ENCODE results near the gene COL9A1.
"Not testable (repeated sequence)": the region's sequence is repeated elsewhere in the genome, so short reads cannot be mapped to it uniquely, and the experiment has no call there.

The COL9A1 gene

DNA sequence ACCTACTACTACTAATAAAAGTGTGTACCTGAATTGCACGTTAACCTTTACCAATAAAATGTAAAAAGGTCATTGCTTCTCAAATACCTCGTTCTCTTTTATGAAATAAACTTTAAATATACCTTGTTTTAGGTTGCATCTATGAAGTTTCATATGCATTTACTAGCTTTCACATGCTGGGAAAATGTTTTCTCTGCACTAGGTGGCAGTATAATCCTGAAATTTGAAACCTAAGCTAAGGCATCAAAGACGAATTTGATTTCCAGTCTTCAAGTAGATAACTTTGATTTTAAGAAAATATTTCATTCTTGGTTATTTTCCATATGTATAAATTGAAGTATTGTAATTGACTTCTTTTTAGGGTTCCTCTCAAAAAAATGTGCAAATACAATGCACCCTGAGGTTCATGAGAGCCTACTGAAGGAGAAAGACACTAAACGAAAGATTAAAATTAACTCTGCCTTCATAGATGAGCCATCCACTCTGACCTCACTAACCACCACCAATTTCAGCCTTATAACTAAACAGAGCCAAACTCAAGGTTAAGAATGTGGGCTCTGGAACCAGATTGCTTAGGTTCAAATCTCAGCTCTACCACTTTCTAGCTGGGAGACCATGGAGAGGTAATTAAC, 7.3 kb upstream of the COL9A1 start:
- H3K4me3 ChIP-seq (ENCODE audit: control insufficient read depth, low read depth, low read length) = no peak overlapping the region
- TF ChIP-seq, protein P1, sequence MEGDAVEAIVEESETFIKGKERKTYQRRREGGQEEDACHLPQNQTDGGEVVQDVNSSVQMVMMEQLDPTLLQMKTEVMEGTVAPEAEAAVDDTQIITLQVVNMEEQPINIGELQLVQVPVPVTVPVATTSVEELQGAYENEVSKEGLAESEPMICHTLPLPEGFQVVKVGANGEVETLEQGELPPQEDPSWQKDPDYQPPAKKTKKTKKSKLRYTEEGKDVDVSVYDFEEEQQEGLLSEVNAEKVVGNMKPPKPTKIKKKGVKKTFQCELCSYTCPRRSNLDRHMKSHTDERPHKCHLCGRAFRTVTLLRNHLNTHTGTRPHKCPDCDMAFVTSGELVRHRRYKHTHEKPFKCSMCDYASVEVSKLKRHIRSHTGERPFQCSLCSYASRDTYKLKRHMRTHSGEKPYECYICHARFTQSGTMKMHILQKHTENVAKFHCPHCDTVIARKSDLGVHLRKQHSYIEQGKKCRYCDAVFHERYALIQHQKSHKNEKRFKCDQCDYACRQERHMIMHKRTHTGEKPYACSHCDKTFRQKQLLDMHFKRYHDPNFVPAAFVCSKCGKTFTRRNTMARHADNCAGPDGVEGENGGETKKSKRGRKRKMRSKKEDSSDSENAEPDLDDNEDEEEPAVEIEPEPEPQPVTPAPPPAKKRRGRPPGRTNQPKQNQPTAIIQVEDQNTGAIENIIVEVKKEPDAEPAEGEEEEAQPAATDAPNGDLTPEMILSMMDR (conservative IDR thresholded peaks at IDR 0.05; ENCODE audit: control insufficient read depth, insufficient read depth, low read depth, low read length) = peak; percentile 65
- DNase-seq (ENCODE audit: low read depth) = peak; percentile 61

DNA sequence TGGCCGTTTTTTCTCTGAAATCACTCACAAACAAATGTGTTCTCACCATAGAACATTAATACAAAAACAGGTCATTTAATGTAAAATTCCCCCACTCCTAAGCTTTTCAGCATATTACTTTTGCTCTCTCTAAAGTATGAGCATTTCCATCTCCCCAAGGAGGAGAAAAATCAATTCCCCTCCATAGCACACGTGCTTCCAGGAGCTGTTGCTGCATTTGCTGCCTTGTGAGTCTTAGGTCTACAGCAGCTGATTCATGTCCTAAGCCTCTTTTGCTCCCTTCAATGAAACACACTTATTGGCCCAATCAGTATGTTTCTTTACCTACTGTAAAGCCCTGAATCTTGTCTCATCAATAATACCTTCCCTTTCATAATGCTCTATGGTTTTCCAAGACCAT, 6.4 kb upstream of the COL9A1 start:
- DNase-seq (ENCODE audit: low read depth) = no peak
- H3K4me3 ChIP-seq (ENCODE audit: control insufficient read depth, low read depth, low read length) = no peak overlapping the region
- TF ChIP-seq, protein P1 (conservative IDR thresholded peaks at IDR 0.05; ENCODE audit: control insufficient read depth, insufficient read depth, low read depth, low read length) = no peak

DNA sequence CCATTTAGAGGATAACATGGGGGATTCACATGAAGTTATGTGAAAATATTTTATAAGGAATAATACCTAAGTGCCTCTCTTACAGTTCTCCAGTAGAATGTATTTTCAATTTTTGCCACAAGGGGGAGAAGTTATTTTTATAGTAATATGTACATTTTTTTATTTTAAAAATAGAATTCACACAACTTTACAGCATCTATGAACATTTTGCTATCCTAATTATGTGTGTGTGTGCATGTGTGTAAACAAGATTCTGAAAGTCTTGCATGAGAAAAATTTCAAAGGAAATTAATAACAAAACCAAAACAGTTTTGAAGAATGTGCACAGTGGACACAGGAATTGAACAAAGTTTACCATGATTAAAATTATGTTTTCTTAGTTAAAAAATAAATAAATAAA, 5.3 kb upstream of the COL9A1 start:
- DNase-seq (ENCODE audit: low read depth); H3K4me3 ChIP-seq (ENCODE audit: control insufficient read depth, low read depth, low read length): not testable (repeated sequence)

DNA sequence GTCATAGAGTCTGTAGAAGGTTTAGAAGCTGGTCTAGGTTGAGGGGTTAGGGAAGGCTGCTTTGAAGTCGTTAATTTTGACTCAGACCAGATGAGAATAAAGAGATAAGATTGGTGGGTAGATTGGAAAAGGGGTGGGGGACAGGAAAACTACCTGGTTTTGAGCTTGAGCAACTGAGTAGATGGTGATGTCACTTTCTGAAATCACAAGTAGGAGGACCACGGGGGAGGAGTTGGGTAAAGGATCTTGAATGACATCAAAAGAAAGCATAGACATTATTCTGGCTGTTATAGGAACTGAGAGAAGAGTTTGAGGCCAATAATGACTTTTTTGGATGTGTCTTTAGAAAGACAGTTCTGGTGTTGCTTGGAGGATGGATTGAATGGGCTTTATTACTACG, 4.1 kb upstream of the COL9A1 start:
- no peak for DNase-seq (ENCODE audit: low read depth)
- H3K4me3 ChIP-seq (ENCODE audit: control insufficient read depth, low read depth, low read length) = no peak overlapping the region
- TF ChIP-seq, protein P1 (conservative IDR thresholded peaks at IDR 0.05; ENCODE audit: control insufficient read depth, insufficient read depth, low read depth, low read length) = no peak

DNA sequence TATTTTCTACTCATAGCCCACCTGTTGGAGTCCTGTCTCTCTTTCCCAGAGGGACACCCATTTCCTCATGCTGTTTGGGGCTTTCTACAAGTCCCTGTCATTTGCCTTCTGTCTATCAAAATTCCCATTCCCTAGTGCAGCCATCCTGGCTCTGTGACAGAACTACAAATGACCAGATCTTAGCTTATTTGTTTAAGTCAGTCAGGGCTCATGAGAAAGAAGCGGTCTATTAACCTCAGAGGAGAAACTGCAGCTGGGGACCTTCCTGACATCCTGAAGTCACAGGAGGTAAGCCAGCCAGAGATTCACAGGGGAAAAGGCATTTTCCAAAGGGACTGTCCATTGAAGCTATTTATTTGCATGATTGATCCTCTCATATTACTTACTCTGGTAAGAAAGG, 1.7 kb upstream of the COL9A1 start:
- DNase-seq (ENCODE audit: low read depth) = no peak
- TF ChIP-seq, protein P1 (conservative IDR thresholded peaks at IDR 0.05; ENCODE audit: control insufficient read depth, insufficient read depth, low read depth, low read length) = no peak
- H3K4me3 ChIP-seq (ENCODE audit: control insufficient read depth, low read depth, low read length) = no peak overlapping the region

DNA sequence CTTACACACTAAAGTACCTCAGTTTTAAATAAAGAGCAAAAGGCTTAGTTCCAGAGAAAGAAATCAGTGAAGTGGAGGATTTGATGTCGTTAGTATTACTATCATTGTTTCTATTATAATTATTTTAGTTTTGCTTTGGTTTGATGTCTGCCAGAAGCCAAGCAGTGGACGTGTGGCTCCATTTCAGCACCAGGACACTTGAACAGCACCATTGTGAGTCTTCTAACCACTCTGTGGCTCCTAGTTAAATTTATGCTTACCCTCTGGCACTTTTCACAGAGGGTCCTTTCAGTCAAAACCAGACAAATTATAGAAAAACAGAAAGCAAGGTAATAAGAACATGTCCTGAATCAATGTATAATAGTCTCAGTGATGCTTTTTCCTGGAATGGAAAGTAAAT, 3.4 kb downstream of the COL9A1 start:
- TF ChIP-seq, protein P1 (conservative IDR thresholded peaks at IDR 0.05; ENCODE audit: control insufficient read depth, insufficient read depth, low read depth, low read length) = no peak
- no peak overlapping the region for H3K4me3 ChIP-seq (ENCODE audit: control insufficient read depth, low read depth, low read length)
- peak; percentile 20 for DNase-seq (ENCODE audit: low read depth)

DNA sequence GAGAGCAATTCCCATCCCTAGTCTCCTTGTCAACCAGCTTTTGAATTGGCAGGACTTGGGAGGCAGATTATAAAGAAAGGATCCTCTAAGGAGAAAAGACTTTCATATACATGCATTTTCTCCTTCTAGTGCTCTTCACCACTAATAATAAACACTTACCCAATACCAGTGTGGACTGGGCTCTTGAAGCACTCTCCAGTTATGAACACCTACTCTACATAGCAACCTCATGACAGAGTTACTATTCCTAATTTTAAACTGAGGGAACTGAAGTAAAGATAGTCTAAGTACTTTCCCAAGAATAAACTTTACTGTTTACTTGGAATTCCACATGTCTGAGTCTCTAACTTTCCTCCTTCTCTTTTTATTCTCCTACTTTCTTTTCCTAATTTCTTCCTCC, 4.8 kb downstream of the COL9A1 start:
- no peak overlapping the region for H3K4me3 ChIP-seq (ENCODE audit: control insufficient read depth, low read depth, low read length)
- TF ChIP-seq, protein P1 (conservative IDR thresholded peaks at IDR 0.05; ENCODE audit: control insufficient read depth, insufficient read depth, low read depth, low read length) = no peak
- DNase-seq (ENCODE audit: low read depth) = no peak
